Parathyroid adenoma (tissue), 2 donors: ENCODE results near the gene CAMK2B.

Experiments used
- H2AFZ ChIP-seq: fragments of 300-600 bp; sonication (generic); one replicate; pipeline ENCODE4 v1.7.0; 2017; ENCODE audit warnings: antibody characterized with exemption, mild to moderate bottlenecking
- H3K27ac ChIP-seq: fragments of 300-600 bp; sonication (generic); one replicate; pipeline ENCODE4 v1.7.0; 2017
- H3K27me3 ChIP-seq: fragments of 300-600 bp; sonication (generic); one replicate; pipeline ENCODE4 v1.7.0; 2017; ENCODE audit warnings: low read length; ENCODE audit not compliant: control insufficient read depth, insufficient read depth
- H3K36me3 ChIP-seq: fragments of 300-600 bp; sonication (generic); one replicate; pipeline ENCODE4 v1.7.0; 2017; ENCODE audit warnings: low read length; ENCODE audit not compliant: control insufficient read depth, insufficient read depth
- H3K4me1 ChIP-seq: fragments of 300-600 bp; sonication (generic); one replicate; pipeline ENCODE4 v1.7.0; 2017; ENCODE audit warnings: control low read depth
- H3K4me2 ChIP-seq: fragments of 300-600 bp; sonication (generic); one replicate; pipeline ENCODE4 v1.7.0; 2017; ENCODE audit warnings: low read length
- H3K4me3 ChIP-seq: fragments of 300-600 bp; sonication (generic); one replicate; pipeline ENCODE4 v1.7.0; 2017; ENCODE audit warnings: low read depth, low read length
- H3K79me2 ChIP-seq: fragments of 300-600 bp; sonication (generic); one replicate; pipeline ENCODE4 v1.7.0; 2017; ENCODE audit warnings: control low read depth
- H3K9ac ChIP-seq: fragments of 300-600 bp; sonication (generic); one replicate; pipeline ENCODE4 v1.7.0; 2017; ENCODE audit warnings: mild to moderate bottlenecking
- H3K9me3 ChIP-seq: fragments of 300-600 bp; sonication (generic); one replicate; pipeline ENCODE4 v1.7.0; 2017; ENCODE audit warnings: low read length; ENCODE audit not compliant: control insufficient read depth
- CTCF ChIP-seq: fragments of 300-600 bp; sonication (generic); IDR thresholded peaks from one replicate; pipeline ENCODE4 v1.7.0; 2017; ENCODE audit warnings: antibody characterized with exemption, mild to moderate bottlenecking
- donor health status: primary hyperparathyroidism.

Gene CAMK2B

GRCh38 chr7:44272981-44273380, 52.4 kb downstream of the CAMK2B start:
- no peak overlapping the region for H3K4me2 ChIP-seq
- no peaks in the 10 kb centered on the region for H3K27me3 ChIP-seq
- H3K9me3 ChIP-seq, result no peaks in the 10 kb centered on the region
- no peak overlapping the region for H3K9ac ChIP-seq
- no peak overlapping the region for H2AFZ ChIP-seq
- no peaks in the 10 kb centered on the region for H3K36me3 ChIP-seq
- TF ChIP-seq CTCF, result no peak
- no peak overlapping the region for H3K27ac ChIP-seq
- peaks cover 3% of the 10 kb centered on the region for H3K79me2 ChIP-seq
- no peak overlapping the region for H3K4me3 ChIP-seq
- no peaks in the 10 kb centered on the region for H3K4me1 ChIP-seq

DNA sequence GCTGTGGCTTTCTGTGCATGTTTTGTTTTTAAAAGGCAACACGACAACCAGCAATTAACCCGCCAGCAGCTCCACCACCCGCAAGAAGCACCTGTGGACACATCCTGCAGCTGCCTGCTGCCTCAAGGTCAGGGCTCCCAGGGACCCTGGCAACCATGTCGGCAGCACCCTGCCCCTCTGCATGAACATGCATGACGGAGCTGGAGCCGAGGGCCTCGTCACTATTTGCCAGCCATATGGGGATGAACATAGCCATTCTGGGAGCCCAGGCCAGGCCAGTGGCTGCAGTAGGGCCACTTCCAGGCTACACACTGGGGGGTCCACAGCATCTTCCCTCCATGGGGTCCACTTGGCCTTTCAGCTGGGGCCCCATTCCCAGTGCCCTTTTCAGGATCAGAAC, 52.9 kb downstream of the CAMK2B start:
- H3K4me1 ChIP-seq, result no peaks in the 10 kb centered on the region
- no peak for TF ChIP-seq CTCF
- no peak overlapping the region for H3K9ac ChIP-seq
- H2AFZ ChIP-seq, result no peak overlapping the region
- H3K27ac ChIP-seq, result no peak overlapping the region
- no peaks in the 10 kb centered on the region for H3K9me3 ChIP-seq
- peaks cover 3% of the 10 kb centered on the region for H3K79me2 ChIP-seq
- no peak overlapping the region for H3K4me2 ChIP-seq
- H3K36me3 ChIP-seq, result no peaks in the 10 kb centered on the region
- H3K4me3 ChIP-seq, result no peak overlapping the region
- no peaks in the 10 kb centered on the region for H3K27me3 ChIP-seq

GRCh38 chr7:44269943-44270493, 55.4 kb downstream of the CAMK2B start:
- Histone ChIP-seq H3K79me2 (no peaks in the 10 kb centered on the region), H3K27ac (no peak overlapping the region), H3K27me3 (no peaks in the 10 kb centered on the region), H3K9me3 (no peaks in the 10 kb centered on the region), H2AFZ (no peak overlapping the region), H3K4me3 (no peak overlapping the region), H3K4me2 (no peak overlapping the region), H3K4me1 (no peaks in the 10 kb centered on the region), H3K36me3 (no peaks in the 10 kb centered on the region), H3K9ac (no peak overlapping the region)
- TF ChIP-seq CTCF, result no peak

- H3K4me2 ChIP-seq, result no peak overlapping the region
- no peaks in the 10 kb centered on the region for H3K27me3 ChIP-seq
- H3K4me3 ChIP-seq, result no peak overlapping the region
- no peaks in the 10 kb centered on the region for H3K4me1 ChIP-seq
- no peaks in the 10 kb centered on the region for H3K79me2 ChIP-seq
- TF ChIP-seq CTCF, result no peak
- H3K9ac ChIP-seq, result no peak overlapping the region
- no peaks in the 10 kb centered on the region for H3K36me3 ChIP-seq
- H2AFZ ChIP-seq, result no peak overlapping the region
- no peaks in the 10 kb centered on the region for H3K9me3 ChIP-seq
- no peak overlapping the region for H3K27ac ChIP-seq
These were observed 56.0 kb downstream of the CAMK2B start for GRCh38 chr7:44269417-44269816.

GRCh38 chr7:44268671-44269070, 56.7 kb downstream of the CAMK2B start:
- no peak for TF ChIP-seq CTCF
- Histone ChIP-seq H3K27ac (no peak overlapping the region), H3K9me3 (no peaks in the 10 kb centered on the region), H3K4me1 (no peaks in the 10 kb centered on the region), H3K4me3 (no peak overlapping the region), H3K4me2 (no peak overlapping the region), H3K9ac (no peak overlapping the region), H3K79me2 (no peaks in the 10 kb centered on the region), H2AFZ (no peak overlapping the region), H3K27me3 (no peaks in the 10 kb centered on the region), H3K36me3 (no peaks in the 10 kb centered on the region)
